Suppressor macrophage treated with lipopolysaccharide for 4 hours (primary cell): Measurements from ENCODE around the gene TLDC2.
A peak's percentile ranks its signal among the peaks of the same experiment; 100 is the strongest.

Experiments used
- DNase-seq: peaks from one replicate; pipeline ENCODE4 v3.0.0-alpha.2; 2020

The TLDC2 gene

GRCh38 chr20:36850759-36851158 is 25.2 kb upstream of the TLDC2 start:
- DNase-seq = no peak

GRCh38 chr20:36851490-36851889 is 24.4 kb upstream of the TLDC2 start:
- DNase-seq = no peak

GRCh38 chr20:36852187-36852586 is 23.8 kb upstream of the TLDC2 start:
- no peak for DNase-seq

- DNase-seq = no peak
Measured at GRCh38 chr20:36854348-36855240, 21.3 kb upstream of the TLDC2 start.

- DNase-seq = no peak
Measured at GRCh38 chr20:36855241-36855657, 20.7 kb upstream of the TLDC2 start.

GRCh38 chr20:36856195-36856594 is 19.7 kb upstream of the TLDC2 start:
- no peak for DNase-seq

- DNase-seq = peak; percentile 51
Measured at GRCh38 chr20:36856691-36857635, 19.0 kb upstream of the TLDC2 start.

GRCh38 chr20:36859282-36859555 is 16.7 kb upstream of the TLDC2 start:
- DNase-seq = no peak

- no peak for DNase-seq
Measured at GRCh38 chr20:36859700-36860330, 16.1 kb upstream of the TLDC2 start.

- no peak for DNase-seq
Measured at GRCh38 chr20:36860339-36860738, 15.6 kb upstream of the TLDC2 start.

- no peak for DNase-seq
Measured at GRCh38 chr20:36860811-36861624, 14.9 kb upstream of the TLDC2 start.

- no peak for DNase-seq
Measured at GRCh38 chr20:36861625-36861874, 14.4 kb upstream of the TLDC2 start.

GRCh38 chr20:36861875-36862801 is 13.8 kb upstream of the TLDC2 start:
- DNase-seq = peak; percentile 84

- DNase-seq = no peak
Measured at GRCh38 chr20:36862857-36863668, 12.9 kb upstream of the TLDC2 start.

GRCh38 chr20:36865076-36865860 is 10.7 kb upstream of the TLDC2 start:
- DNase-seq = no peak

GRCh38 chr20:36865861-36866149 is 10.1 kb upstream of the TLDC2 start:
- DNase-seq = no peak

- no peak for DNase-seq
Measured at GRCh38 chr20:36866164-36866563, 9.8 kb upstream of the TLDC2 start.

- peak; percentile 78 for DNase-seq
Measured at GRCh38 chr20:36866681-36867495, 9.1 kb upstream of the TLDC2 start.
